PC-9 (cell line): ENCODE measurements around the gene ARPC1A.
"Not testable (repeated sequence)": the region's sequence is repeated elsewhere in the genome, so short reads cannot be mapped to it uniquely, and the experiment has no call there.

Experiments
- EZH2 ChIP-seq: fragments of 200-600 bp; sonication (generic); IDR thresholded peaks from 2 replicates; pipeline ENCODE4 v1.8.0; 2017; ENCODE audit warnings: antibody characterized with exemption, low read depth
- TF ChIP-seq, protein P1 (sequence below): fragments of 200-600 bp; sonication (generic); conservative IDR thresholded peaks from 2 replicates; pipeline ENCODE4 v1.6.1; 2017; ENCODE audit warnings: mixed run types, antibody characterized with exemption, mild to moderate bottlenecking, moderate library complexity

DNA sequence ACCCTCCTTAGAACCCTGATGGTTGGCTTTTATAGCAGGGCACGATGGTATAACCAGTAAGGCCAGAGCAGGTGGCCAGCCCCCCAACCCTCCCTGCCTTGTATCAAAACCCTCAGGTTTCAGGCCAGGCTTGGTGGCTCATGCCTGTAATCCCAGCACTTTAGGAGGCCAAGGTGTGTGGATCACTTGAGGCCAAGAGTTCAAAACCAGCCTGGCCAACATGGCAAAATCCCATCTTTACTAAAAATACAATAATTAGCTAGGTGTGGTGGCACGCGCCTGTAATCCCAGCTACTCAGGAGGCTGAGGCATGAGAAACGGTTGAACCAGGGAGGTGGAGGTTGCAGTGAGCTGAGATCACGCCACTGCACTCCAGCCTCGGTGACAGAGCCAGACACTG lies 3.0 kb upstream of the ARPC1A start:
- TF ChIP-seq, protein P1, sequence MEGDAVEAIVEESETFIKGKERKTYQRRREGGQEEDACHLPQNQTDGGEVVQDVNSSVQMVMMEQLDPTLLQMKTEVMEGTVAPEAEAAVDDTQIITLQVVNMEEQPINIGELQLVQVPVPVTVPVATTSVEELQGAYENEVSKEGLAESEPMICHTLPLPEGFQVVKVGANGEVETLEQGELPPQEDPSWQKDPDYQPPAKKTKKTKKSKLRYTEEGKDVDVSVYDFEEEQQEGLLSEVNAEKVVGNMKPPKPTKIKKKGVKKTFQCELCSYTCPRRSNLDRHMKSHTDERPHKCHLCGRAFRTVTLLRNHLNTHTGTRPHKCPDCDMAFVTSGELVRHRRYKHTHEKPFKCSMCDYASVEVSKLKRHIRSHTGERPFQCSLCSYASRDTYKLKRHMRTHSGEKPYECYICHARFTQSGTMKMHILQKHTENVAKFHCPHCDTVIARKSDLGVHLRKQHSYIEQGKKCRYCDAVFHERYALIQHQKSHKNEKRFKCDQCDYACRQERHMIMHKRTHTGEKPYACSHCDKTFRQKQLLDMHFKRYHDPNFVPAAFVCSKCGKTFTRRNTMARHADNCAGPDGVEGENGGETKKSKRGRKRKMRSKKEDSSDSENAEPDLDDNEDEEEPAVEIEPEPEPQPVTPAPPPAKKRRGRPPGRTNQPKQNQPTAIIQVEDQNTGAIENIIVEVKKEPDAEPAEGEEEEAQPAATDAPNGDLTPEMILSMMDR, result not testable (repeated sequence)
- not testable (repeated sequence) for TF ChIP-seq EZH2
